Measurements from ENCODE around the gene ARHGEF2. TPM values are rescaled to one million over a fixed set of nuclear protein-coding genes. Genes with fewer than 3 reads are reported as not detected.

The ARHGEF2 gene
- polyA plus RNA-seq, 2 of the 4 experiments (the other 2 are of a cell fraction) = 21.3 to 67.4 TPM

GRCh38 chr1:155929057-155929456 lies 49.3 kb downstream of the ARHGEF2 start:
- ChIA-PET CTCF (interaction anchor here (2.3 to 2.4 kb wide), 2 partner anchors 61 to 67 kb away, joined by 5 to 7 read pairs; no protein-coding TSS in a partner anchor), POLR2A (no interaction called here)
- WGBS (ENCODE audit: missing lambda C conversion rate) = 63% methylated on average over 5 of the region's 5 CpGs
- Histone ChIP-seq H3K27ac (no peak overlapping the region), H3K4me2 (no peak overlapping the region), H3K4me1 (peaks cover 39% of the 10 kb centered on the region), H3K4me3 (no peak overlapping the region), H3K9me3 (no peaks in the 10 kb centered on the region)
- DNase-seq (ENCODE audit: low read depth in 1 of 2, low spot score in 1 of 2) (no peak), ATAC-seq (no peak), FAIRE-seq (no peak)
- TF ChIP-seq HMGXB4 (CRISPR knock-in tag; IDR thresholded peaks at IDR 0.05; ENCODE audit: borderline replicate concordance) = no peak

- FAIRE-seq = no peak
- POLR2A ChIA-PET = no interaction called here
Observed at GRCh38 chr1:155925506-155925905, 52.8 kb downstream of the ARHGEF2 start.

GRCh38 chr1:155920717-155921116 lies 57.6 kb downstream of the ARHGEF2 start:
- CTCF ChIA-PET = interaction anchor here (1.3 to 2.2 kb wide), 3 partner anchors 13 to 145 kb away, joined by 3 to 8 read pairs (median 4); partner anchors contain the start of gene KHDC4
- no peaks in the 10 kb centered on the region for H3K9me3 ChIP-seq
- POLR2A ChIA-PET = no interaction called here
- ATAC-seq (no peak), DNase-seq (ENCODE audit: low read depth in 1 of 2, low spot score in 1 of 2) (no peak), FAIRE-seq (no peak)
- H3K27ac ChIP-seq = no peak overlapping the region
- no peak overlapping the region for H3K4me3 ChIP-seq
- no peaks in the 10 kb centered on the region for H3K4me1 ChIP-seq
- no peak overlapping the region for H3K4me2 ChIP-seq
- 94% methylated on average over 3 of the region's 3 CpGs for WGBS (ENCODE audit: missing lambda C conversion rate)
- TF ChIP-seq MYC (IDR thresholded peaks at IDR 0.05; ENCODE audit: borderline replicate concordance, low read length) = no peak
- no peak for TF ChIP-seq POLR2AphosphoS2 (conservative IDR thresholded peaks at IDR 0.05; ENCODE audit: low read length)
- no peak for TF ChIP-seq CTCF (IDR thresholded peaks at IDR 0.05)
- no peak for TF ChIP-seq HOXB5 (CRISPR knock-in tag; IDR thresholded peaks at IDR 0.05)
- TF ChIP-seq NR3C1 (IDR thresholded peaks at IDR 0.05) = no peak
- TF ChIP-seq FOSL2 (IDR thresholded peaks at IDR 0.05) = no peak
- TF ChIP-seq FOSL2 (CRISPR knock-in tag; IDR thresholded peaks at IDR 0.05) = no peak
- TF ChIP-seq TFCP2L1 (CRISPR knock-in tag; IDR thresholded peaks at IDR 0.05) = no peak
- TF ChIP-seq ZC3H11A (IDR thresholded peaks at IDR 0.05) = no peak
- no peak for TF ChIP-seq FOSB (CRISPR knock-in tag; IDR thresholded peaks at IDR 0.05)
- no peak for TF ChIP-seq E2F6 (IDR thresholded peaks at IDR 0.05; ENCODE audit: borderline replicate concordance, low read depth)
- no peak for TF ChIP-seq MAZ (IDR thresholded peaks at IDR 0.05; ENCODE audit: borderline replicate concordance, low read depth, low read length)
- no peak for TF ChIP-seq ESRRA (IDR thresholded peaks at IDR 0.05; ENCODE audit: borderline replicate concordance, low read length)
- no peak for TF ChIP-seq EP300 (IDR thresholded peaks at IDR 0.05)
- TF ChIP-seq HEYL (CRISPR knock-in tag; IDR thresholded peaks at IDR 0.05) = no peak
- no peak for TF ChIP-seq SREBF2 (IDR thresholded peaks at IDR 0.05)
- no peak for TF ChIP-seq RAD21 (conservative IDR thresholded peaks at IDR 0.05 in 1 of 2, IDR thresholded peaks at IDR 0.05 in 1 of 2)
- no peak for TF ChIP-seq KDM5A (IDR thresholded peaks at IDR 0.05)
- no peak for TF ChIP-seq POLR2A (IDR thresholded peaks at IDR 0.05; ENCODE audit: low read length)
- no peak for TF ChIP-seq ELK1 (IDR thresholded peaks at IDR 0.05; ENCODE audit: low read depth, low read length)
- TF ChIP-seq HOXB13 (CRISPR knock-in tag; IDR thresholded peaks at IDR 0.05; ENCODE audit: low read depth) = no peak

More at GRCh38 chr1:155925506-155925905, 52.8 kb downstream of the ARHGEF2 start:
- CTCF ChIA-PET = no interaction called here
- Histone ChIP-seq H3K4me1 (peaks cover 12% of the 10 kb centered on the region), H3K27ac (no peak overlapping the region), H3K9me3 (no peaks in the 10 kb centered on the region), H3K4me3 (no peak overlapping the region), H3K4me2 (no peak overlapping the region)
- ATAC-seq = no peak
- 93% methylated on average over 2 of the region's 2 CpGs for WGBS (ENCODE audit: missing lambda C conversion rate)
- DNase-seq (ENCODE audit: low read depth in 1 of 2, low spot score in 1 of 2) = no peak
- no peak for TF ChIP-seq BCL3 (IDR thresholded peaks at IDR 0.05)
- no peak for TF ChIP-seq NPAS2 (CRISPR knock-in tag; IDR thresholded peaks at IDR 0.05; ENCODE audit: borderline replicate concordance)
- TF ChIP-seq JUNB (IDR thresholded peaks at IDR 0.05) = no peak
